NK-92 (cell line): ENCODE measurements around the gene SPACA5B.
"Not testable (repeated sequence)": the region's sequence is repeated elsewhere in the genome, so short reads cannot be mapped to it uniquely, and the experiment has no call there.

Source experiments
- DNase-seq: peaks from one replicate; lab custom pipeline; 2025; ENCODE audit not compliant: unreplicated experiment; lab: John Stamatoyannopoulos, UW

The SPACA5B gene

DNA sequence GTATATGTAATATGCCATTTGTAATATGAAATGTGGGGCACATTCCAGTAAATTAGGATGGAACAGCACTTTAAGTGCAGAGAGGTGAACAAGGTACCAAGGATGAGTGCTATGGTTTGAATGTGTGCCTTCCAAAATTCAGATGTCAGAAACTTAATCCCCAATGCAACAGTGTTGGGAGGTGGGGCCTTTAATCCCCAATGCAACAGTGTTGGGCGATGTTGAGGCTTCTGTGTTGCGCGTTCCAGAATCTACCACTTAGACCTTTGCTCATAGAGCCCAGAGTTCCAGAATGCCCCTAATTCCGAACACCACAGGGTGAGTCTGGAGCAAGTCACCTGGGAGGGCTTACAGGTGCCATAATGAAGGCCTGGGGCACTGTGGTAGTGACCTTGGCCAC lies at the start of gene SPACA5B:
Gene SPACA5B (plus strand): TSS at position 301 of the 400 bp plus-strand sequence. CDS start 62 bp downstream, at position 363.
- DNase-seq = not testable (repeated sequence)

DNA sequence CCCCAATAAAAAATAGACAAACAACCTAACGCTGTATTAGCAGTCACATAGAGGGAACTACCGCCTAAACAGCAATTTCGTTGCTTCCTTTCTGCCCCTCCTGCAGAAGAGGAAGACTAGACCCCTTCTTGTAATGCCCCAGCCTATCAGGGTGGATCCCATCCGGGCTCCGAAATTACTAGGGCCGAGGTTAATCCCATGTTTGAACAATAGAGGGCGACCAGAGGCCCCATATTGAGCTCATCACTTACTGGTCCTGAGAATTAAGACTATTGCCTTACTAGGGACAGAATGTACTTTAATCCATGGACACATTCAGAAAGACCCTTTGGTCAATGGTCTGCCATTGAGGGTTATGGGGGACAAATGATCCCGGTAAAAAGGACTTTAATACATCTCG lies 47.2 kb upstream of the SPACA5B start:
- no peak for DNase-seq

DNA sequence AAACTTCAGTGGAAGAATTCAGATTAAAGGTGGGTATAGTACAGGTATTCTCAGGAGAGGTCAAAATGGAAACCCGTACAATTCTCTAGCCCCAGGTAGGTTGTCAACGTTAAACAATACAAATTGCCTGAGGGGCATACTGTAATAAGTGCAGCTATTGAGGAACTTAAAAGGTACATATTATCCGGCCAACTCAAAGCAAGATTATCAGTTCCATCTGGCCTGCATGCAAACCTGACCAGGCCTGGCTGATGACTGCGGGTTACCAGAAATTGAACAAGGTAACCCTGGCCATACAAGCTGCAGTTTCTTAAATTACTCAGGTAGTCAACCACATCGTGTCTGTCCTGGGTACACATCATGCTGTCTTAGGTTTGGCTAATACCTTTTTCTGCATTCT lies 46.7 kb upstream of the SPACA5B start:
- no peak for DNase-seq

DNA sequence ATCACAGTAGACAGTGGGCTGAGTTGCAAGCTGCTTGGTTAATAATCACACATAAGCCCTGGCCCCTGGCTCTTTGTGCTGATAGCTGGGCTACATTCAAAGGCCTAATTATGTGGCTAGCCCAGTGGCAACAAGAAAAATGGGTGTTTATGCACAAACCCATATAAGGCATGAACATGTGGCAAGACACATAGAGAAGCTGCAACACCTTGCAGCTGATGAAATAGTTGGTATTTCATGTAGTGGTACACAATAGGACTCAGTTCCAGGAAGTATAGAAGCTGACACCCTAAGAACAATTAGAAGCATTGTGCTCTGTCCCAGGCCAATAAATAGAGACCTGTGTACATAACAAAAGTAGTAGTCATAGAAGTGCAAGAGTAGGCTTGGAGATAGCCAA lies 44.3 kb upstream of the SPACA5B start:
- DNase-seq = no peak

DNA sequence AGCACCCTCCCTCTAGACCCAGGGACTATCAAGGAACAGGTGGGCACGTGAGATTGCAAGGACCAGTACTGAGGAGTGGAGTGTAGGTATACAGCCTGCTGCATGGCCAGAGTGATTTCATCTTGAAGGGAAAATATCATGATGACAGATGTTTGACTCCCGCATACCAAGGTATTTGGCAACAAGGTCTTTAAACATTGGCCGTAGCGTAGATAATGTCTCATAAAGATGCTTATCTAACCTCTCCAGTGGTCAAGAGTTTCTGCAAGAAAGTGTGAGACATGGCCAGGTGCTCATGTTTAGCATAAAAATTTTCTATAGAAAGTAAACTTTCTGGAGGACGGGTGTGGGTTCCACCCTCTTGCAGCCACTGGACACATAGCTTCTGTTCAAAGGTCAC lies 40.3 kb upstream of the SPACA5B start:
- no peak for DNase-seq

DNA sequence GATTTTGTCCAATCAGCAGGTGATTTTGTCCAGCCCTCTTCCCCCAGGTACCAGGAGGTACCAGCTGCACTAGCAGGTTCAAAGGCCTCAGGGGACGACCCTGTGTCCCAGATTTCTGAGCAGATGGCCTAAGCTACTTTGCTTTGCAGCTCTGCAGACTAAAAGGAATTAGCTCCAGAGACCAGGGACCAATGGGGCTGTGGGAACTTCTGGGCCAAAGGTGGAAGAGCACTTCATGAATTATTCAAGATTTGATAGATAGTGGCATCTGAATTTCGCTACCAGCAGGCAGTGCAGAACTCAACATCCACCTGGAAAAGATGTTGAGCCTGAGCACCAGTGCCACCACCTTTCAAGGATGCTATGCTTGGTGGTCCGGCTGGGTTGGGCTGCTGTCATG lies 37.9 kb upstream of the SPACA5B start:
- not testable (repeated sequence) for DNase-seq

DNA sequence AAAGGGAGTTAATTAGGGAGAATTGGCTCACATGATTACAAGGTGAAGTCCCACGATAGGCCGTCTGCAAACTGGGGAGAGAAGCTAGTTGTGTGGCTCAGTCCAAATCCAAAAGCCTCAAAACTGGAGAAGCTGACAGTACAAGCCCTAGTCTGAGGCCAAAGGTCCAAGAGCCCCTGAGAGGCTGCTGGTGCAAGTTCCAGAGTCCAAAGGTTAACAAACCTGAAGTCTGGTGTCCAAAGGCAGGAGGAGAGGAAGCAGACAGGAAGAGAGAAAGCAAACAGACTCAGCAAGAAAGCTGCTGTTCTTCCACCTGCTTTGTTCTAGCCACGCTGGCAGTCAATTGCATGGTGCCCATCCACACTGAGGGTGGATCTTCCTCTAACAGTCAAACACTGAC lies 29.0 kb upstream of the SPACA5B start:
- DNase-seq = no peak

DNA sequence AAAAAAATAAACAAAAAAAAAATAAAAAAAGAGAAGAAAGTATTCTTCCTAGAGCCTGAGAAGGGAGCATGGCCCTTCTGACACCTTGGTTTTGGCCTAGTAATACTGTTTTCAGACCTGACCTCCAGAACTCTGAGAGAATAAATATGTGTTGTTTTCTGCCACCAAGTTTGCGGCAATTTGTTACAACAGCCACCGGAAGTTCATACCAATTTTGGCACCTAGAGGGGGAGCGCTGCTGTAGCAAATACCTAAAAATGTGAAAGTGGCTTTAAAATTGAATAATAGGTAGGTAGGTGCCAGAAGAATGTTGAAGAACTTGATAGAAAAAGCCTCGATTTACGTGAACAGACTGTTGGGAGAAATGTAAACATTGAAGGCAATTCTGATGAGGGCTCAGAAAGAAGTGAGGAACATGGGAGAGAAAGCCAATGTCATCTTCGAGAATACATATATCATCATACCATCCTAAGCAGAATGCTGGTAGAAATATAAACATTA lies 27.5 kb upstream of the SPACA5B start:
- no peak for DNase-seq

DNA sequence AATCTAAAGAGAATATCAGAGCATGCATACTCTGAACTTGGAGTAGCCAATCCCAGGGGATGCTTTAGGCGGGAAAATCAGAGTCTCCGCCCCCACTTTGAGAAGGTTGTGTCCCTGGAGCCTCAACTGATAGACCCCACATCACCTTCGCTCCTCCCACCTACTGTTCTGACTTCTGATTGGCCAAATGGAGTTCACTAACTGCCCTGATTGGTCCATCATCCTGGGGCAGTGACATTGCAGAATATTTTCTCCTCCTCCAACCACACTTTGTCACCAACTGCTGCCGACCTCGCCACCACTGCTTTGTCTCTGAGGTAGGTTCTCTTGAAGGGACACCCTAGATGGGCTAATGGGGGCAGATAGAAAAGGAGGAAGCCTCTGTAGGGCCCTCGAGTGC lies 22.7 kb upstream of the SPACA5B start:
- DNase-seq = no peak

DNA sequence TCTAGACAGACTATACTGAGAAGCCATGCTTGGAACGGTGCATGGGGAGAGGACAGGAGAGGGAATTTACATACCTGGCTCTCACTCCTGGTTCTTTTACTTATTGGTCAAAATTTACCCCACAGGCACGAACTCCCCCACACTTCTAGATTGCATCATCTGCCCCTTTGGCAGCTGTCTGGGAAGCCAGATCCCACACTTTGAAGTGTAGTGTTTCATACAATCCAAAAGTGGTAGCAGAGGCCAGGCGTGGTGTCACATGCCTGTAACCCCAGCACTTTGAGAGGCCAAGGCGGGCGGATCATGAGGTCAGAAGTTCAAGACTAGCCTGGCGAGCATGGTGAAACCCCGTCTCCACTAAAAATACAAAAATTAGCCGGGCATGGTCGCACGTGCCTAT lies 5.1 kb upstream of the SPACA5B start:
- not testable (repeated sequence) for DNase-seq

DNA sequence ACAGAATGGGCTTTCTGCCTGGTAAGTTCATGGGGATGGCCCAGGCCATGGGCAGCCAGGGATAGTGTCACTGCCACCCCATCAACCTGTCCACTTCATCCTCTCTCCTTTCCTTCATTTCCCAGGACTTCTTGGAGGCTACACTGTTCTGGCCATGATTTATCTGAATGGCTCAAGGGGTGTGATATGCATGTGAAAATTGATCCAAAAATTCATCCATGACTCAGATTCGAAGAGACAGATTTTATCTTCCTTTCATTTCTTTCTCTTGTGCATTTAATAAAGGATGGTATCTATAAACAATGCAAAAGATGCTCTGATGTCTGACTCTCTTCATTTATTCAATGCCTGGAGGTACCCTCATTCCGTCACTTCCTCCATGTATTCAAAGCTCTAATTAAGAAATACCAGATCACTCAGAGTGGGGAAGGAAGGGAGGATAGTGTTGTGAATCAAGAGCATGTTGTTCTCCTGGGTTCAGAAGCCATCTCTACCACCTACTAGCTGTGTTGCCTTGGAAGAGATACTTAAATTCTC lies 1.9 kb downstream of the SPACA5B start:
- not testable (repeated sequence) for DNase-seq

DNA sequence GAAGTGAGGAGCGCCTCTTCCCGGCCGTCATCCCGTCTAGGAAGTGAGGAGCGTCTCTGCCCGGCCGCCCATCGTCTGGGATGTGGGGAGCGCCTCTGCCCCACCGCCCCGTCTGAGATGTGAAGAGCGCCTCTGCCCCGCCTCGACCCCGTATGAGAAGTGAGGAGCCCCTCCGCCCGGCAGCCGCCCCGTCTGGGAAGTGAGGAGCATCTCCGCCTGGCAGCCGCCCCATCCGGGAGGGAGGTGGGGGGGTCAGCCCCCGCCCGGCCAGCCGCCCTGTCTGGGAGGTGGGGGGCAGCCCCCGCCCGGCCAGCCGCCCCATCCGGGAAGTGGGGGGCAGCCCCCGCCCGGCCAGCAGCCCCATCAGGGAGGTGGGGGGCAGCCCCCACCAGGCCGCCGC lies 8.7 kb downstream of the SPACA5B start:
- DNase-seq = not testable (repeated sequence)

DNA sequence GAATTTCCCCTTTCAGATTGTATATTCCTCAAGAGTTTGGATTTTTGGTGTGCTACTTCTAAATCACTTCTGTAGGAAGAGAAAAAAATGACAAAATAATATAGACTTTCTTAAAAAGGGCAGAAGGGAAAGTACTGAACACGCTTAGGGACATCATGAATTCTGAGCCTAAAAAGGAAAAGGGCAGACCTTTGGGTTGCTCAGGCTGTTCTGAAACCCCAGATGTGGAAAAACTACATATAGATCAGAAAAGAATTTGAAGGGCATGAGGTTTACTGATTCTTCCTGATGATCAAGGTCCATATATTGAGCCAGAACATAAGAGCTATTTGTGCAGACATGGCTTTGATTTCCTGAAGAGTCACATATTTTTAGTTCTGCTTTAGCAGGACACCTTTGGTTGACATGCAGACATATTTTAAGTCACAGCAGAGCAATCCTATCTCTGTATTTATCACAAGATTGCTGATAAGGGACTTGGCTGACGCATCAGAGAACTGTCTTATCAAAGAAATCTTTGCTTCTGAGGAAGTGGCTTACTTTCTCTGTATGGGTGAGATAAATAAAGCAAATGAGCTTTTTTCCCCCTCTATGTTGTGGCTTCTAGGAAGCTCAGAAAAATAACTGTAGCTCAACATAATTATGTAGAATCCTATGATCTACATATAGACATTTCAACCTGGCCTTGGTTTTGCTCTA lies 11.5 kb downstream of the SPACA5B start:
- DNase-seq = not testable (repeated sequence)

DNA sequence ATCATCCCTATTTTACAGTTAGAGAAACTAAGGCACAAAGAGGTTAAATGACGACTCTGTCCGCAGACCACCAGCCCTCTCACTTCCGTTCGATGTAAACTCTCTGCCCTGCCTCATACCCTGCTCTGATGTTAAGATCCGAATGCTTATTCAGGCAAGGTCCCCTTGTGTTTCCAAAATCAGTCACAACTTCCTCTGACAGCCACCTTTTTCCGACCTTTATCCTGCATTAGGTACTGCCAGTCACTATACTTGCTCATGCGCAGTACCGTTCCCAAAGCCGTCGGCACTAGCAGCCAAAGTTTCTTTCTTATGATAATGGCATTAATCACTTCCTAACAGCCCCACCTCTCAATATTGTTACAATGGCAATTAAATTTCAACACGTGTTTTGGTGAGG lies 12.3 kb downstream of the SPACA5B start:
- not testable (repeated sequence) for DNase-seq

DNA sequence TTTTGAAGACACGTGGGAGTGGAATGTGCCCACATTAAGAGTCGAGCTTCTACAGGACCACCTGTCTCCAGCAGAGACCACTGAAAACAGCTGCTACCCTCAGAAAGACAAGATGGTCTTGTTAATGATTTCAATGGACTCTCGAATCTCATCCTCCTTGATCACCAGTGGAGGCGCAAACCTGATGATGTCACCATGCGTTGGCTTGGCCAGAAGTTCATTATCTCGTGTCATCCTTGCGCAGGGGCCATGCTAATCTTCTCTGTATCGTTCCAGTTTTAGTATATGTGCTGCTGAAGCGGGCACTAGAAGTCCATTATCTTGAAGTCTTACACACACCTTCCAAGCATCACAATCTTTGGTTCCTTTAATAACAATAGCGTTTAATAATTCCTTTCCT lies 23.3 kb downstream of the SPACA5B start:
- DNase-seq = no peak

DNA sequence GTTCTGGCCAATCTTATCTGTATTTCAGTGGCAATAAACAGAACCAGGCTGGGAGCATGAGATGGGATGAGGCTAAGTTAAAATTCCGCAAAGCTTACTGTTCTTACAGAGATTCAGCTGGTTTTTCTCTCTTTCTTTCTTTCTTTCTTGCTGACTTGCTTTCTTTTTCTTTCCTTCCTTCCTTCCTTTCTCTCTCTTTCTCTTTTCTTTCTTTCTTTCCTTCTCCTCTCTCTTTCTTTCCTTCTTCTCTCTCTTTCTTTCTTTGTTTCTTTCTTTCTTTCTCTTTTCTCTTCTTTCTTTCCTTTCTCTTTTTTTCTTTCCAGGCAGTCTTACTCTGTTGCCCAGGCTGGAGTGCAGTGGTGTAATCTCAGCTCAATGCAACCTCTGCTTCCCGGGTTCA lies 24.4 kb downstream of the SPACA5B start:
- no peak for DNase-seq

DNA sequence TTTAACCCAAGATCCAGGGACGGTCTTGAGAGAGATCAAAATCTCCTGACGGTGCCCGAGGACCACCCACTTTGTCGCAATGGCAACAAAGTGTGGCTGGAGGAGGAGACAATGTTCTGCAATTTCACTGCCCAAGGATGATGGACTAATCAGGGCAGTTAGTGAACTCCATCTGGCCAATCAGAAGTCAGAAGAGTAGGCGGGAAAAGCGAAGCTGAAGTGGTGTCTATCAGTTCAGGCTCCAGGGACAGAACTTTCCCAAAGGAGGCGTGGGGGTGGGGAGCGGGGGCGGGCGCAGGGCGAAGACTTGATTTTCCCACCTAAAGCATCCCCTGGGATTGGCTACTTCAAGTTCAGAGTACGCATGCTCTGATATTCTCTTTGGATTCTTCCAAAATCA lies 25.6 kb downstream of the SPACA5B start:
- no peak for DNase-seq

DNA sequence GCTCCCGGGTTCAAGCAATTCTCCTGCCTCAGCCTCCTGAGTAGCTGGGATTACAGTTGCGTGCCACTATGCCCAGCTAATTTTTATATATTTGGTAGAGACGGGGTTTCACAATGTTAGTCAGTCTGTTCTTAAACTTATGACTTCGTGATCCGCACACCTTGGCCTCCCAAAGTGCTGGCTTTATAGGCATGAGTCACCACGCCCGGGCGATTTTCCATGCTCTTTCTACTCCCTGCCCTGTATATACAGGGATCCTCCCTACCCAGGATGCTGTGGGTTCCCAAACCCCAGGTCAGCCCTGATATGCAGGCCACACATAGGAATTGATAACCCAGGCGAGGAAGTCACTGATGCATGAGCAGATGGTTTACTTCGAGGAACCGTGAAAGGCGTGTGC lies 34.8 kb downstream of the SPACA5B start:
- DNase-seq = no peak

DNA sequence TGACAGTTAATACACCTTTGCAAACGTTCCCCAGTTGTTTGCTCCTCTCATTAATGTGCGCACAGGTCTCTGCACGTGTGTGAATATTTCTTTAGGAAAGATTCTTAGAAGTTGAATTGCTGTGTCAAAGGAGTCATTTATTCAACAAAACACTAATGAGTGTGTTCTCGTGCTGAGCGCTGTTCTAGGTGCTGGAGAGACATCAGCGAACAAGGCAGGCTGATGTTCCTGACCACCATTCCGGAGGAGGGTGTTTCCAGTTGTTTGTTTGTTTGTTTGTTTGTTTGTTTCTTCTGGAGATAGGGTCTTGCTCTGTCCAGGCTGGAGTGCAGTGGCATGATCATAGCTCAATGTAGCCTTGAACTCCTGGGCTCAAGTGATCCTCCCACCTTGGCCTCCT lies 35.9 kb downstream of the SPACA5B start:
- not testable (repeated sequence) for DNase-seq

DNA sequence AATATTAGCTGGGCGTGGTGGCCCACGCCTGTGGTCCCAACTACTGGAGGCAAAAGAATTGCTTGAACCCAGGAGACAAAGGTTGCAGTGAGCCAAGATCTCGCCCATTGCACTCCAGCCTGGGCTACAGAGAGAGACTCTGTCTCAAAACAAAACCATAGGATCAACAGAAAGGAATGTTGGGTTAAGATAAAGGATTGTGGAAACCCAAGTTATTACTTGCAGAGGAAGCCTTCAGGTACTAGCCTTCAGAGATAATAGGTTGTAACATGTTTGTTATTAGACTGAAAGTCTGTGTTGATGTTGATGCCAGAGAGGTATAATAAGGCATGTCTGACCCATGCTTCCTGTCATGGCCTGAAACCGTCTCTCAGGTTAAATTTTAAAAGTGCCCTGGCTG lies 49.3 kb downstream of the SPACA5B start:
- no peak for DNase-seq

DNA sequence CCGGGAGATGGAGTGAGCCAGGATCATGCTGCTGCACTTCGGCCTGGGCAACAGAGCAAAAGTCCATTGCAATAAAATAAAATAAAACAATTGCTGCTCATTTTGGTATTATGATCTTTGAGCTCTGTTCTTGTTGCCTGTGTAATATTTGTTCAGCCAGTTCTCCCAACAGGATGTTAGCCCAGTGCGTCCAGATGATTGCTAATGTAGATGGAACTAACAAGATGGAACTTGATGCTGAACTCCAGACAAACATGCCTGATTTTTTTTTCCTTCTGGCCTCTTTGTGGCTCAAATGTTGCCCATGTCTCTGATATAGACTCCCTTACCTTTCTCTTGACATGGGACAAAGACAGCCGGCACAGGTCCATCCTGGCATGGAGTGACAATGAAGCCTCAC lies 50.4 kb downstream of the SPACA5B start:
- no peak for DNase-seq

DNA sequence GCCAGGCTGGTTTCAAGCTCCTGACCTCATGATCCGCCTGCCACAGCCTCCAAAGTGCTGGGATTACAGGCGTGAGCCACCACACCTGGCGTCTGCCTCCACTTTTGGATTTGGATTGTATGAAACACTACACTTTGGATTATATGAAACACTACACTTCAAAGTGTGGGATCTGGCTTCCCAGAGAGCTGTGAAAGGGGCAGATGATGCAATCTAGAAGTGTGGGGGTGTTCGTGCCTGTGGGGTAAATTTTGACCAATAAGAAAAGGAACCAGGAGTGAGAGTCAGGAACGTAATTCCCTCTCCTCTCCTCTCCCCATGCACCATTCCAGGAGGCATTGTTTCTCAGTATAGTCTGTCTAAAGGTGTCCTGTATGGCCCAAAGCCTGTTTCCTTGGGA lies 51.5 kb downstream of the SPACA5B start:
- not testable (repeated sequence) for DNase-seq
